NCI-H460 (cell line): ENCODE data around the gene RAB36. TPM values are rescaled to one million over a fixed set of nuclear protein-coding genes. Genes with fewer than 3 reads are reported as not detected.
A peak's percentile ranks its signal among the peaks of the same experiment; 100 is the strongest.

Source experiments
- DNase-seq: peaks from one replicate; pipeline ENCODE4 v3.0.0-alpha.2; 2016; ENCODE audit warnings: low read depth; ENCODE audit errors: extremely low read depth
- polyA plus RNA-seq: library from polyadenylated mRNA; depleted of rRNA; stranded (reverse); fragments of >200 nt; gene quantifications from 2 replicates; pipeline ENCODE4 v1.2.3, GENCODE V29; 2014; cell fraction: nucleus; rRNA removed
- total RNA-seq: library from RNA; depleted of rRNA; stranded (reverse); fragments of >200 nt; shearing (Covaris generic); gene quantifications from 2 replicates; pipeline ENCODE4 v1.2.3, GENCODE V29; 2014; rRNA removed

RAB36 gene
- 0.43 and 0.67 TPM in 2 replicates for total RNA-seq
- polyA plus RNA-seq: 1.5 and 1.6 TPM in 2 replicates

- DNase-seq: peak; percentile 84
Measured at GRCh38 chr22:23144932-23145877, at the start of gene RAB36. TSS of gene RAB36 (plus strand) at chr22:23145477. CDS start at chr22:23146617, 1,140 bp downstream.

GRCh38 chr22:23095733-23096342, 49.4 kb upstream of the RAB36 start:
- DNase-seq: no peak

- DNase-seq: no peak
Measured at GRCh38 chr22:23097412-23098229, 47.7 kb upstream of the RAB36 start.

GRCh38 chr22:23098230-23098705, 47.0 kb upstream of the RAB36 start:
- DNase-seq: no peak

GRCh38 chr22:23098718-23099530, 46.4 kb upstream of the RAB36 start:
- no peak for DNase-seq

GRCh38 chr22:23099531-23099804, 45.8 kb upstream of the RAB36 start:
- DNase-seq: no peak

GRCh38 chr22:23100124-23100801, 45.0 kb upstream of the RAB36 start:
- no peak for DNase-seq

- no peak for DNase-seq
Measured at GRCh38 chr22:23101524-23101923, 43.8 kb upstream of the RAB36 start.

GRCh38 chr22:23102002-23102655, 43.1 kb upstream of the RAB36 start:
- no peak for DNase-seq

- no peak for DNase-seq
Measured at GRCh38 chr22:23102776-23103175, 42.5 kb upstream of the RAB36 start.

- DNase-seq: no peak
Measured at GRCh38 chr22:23103199-23103954, 41.9 kb upstream of the RAB36 start.

GRCh38 chr22:23104187-23104971, 40.9 kb upstream of the RAB36 start:
- no peak for DNase-seq

- DNase-seq: no peak
Measured at GRCh38 chr22:23105304-23105703, 40.0 kb upstream of the RAB36 start.

GRCh38 chr22:23105919-23106318, 39.4 kb upstream of the RAB36 start:
- DNase-seq: no peak

GRCh38 chr22:23106344-23106743, 38.9 kb upstream of the RAB36 start:
- DNase-seq: no peak

GRCh38 chr22:23106906-23107367, 38.3 kb upstream of the RAB36 start:
- DNase-seq: no peak

- DNase-seq: no peak
Measured at GRCh38 chr22:23107487-23108248, 37.6 kb upstream of the RAB36 start.
